ENCODE measurements around the gene ETV5.
A peak's percentile ranks its signal among the peaks of the same experiment; 100 is the strongest.

The ETV5 gene

GRCh38 chr3:186123012-186123411 is 14.1 kb upstream of the ETV5 start:
- no peak for DNase-seq (ENCODE audit: low spot score)

GRCh38 chr3:186121968-186122367 is 13.1 kb upstream of the ETV5 start:
- no peak for DNase-seq (ENCODE audit: low spot score)

- DNase-seq (ENCODE audit: low spot score): no peak
Observed at GRCh38 chr3:186121278-186121677, 12.4 kb upstream of the ETV5 start.

- DNase-seq (ENCODE audit: low spot score): no peak
Observed at GRCh38 chr3:186119499-186119898, 10.6 kb upstream of the ETV5 start.

GRCh38 chr3:186118692-186119091 is 9.8 kb upstream of the ETV5 start:
- DNase-seq (ENCODE audit: low spot score): no peak

- no peak for DNase-seq (ENCODE audit: low spot score)
Observed at GRCh38 chr3:186117521-186118134, 8.7 kb upstream of the ETV5 start.

GRCh38 chr3:186115239-186115996 is 6.5 kb upstream of the ETV5 start:
- DNase-seq (ENCODE audit: low spot score): no peak

GRCh38 chr3:186110975-186111974 is 2.4 kb upstream of the ETV5 start:
- no peak for DNase-seq (ENCODE audit: low spot score)

GRCh38 chr3:186109897-186110803 is 1.3 kb upstream of the ETV5 start:
- no peak for DNase-seq (ENCODE audit: low spot score)

- no peak for DNase-seq (ENCODE audit: low spot score)
Observed at GRCh38 chr3:186108106-186108940, 566 bp downstream of the ETV5 start.

GRCh38 chr3:186107215-186108105 is 1.4 kb downstream of the ETV5 start:
- peak; percentile 8 for DNase-seq (ENCODE audit: low spot score)

- DNase-seq (ENCODE audit: low spot score): no peak
Observed at GRCh38 chr3:186105543-186105942, 3.3 kb downstream of the ETV5 start.

- DNase-seq (ENCODE audit: low spot score): no peak
Observed at GRCh38 chr3:186102687-186103086, 6.2 kb downstream of the ETV5 start.

- DNase-seq (ENCODE audit: low spot score): no peak
Observed at GRCh38 chr3:186100398-186100797, 8.5 kb downstream of the ETV5 start.

GRCh38 chr3:186099178-186099577 is 9.7 kb downstream of the ETV5 start:
- DNase-seq (ENCODE audit: low spot score): peak; percentile 11

GRCh38 chr3:186098740-186099139 is 10.1 kb downstream of the ETV5 start:
- no peak for DNase-seq (ENCODE audit: low spot score)

GRCh38 chr3:186097663-186098451 is 11.0 kb downstream of the ETV5 start:
- DNase-seq (ENCODE audit: low spot score): no peak

- no peak for DNase-seq (ENCODE audit: low spot score)
Observed at GRCh38 chr3:186097317-186097662, 11.6 kb downstream of the ETV5 start.

- no peak for DNase-seq (ENCODE audit: low spot score)
Observed at GRCh38 chr3:186096290-186096689, 12.6 kb downstream of the ETV5 start.
